OCI-LY3 (cell line): ENCODE results near the gene MLST8.
A peak's percentile ranks its signal among the peaks of the same experiment; 100 is the strongest.

Source experiments
- H2AFZ ChIP-seq: fragments of 200-600, 300-600 bp; shearing (Covaris generic); 2 replicates; pipeline ENCODE4 v1.6.0; 2014; ENCODE audit warnings: antibody characterized with exemption, low read depth, low read length
- H3K27ac ChIP-seq: fragments of 200-600, 300-600 bp; sonication (generic); 2 replicates; pipeline ENCODE4 v1.5.1; 2014; ENCODE audit warnings: mild to moderate bottlenecking, low read length, moderate library complexity, mixed read lengths
- H3K27me3 ChIP-seq: fragments of 200-600, 300-600 bp; sonication (generic); 2 replicates; pipeline ENCODE4 v1.6.1; 2014; ENCODE audit warnings: low read depth, low read length, mixed read lengths
- H3K36me3 ChIP-seq: fragments of 200-600, 300-600 bp; sonication (generic); replicated peaks from 2 replicates; pipeline ENCODE3; 2014; ENCODE audit warnings: low read depth, low read length, mixed read lengths
- H3K4me1 ChIP-seq: fragments of 300-600, 200-600 bp; sonication (generic); 2 replicates; pipeline ENCODE4 v1.6.1; 2014; ENCODE audit warnings: low read length, mixed read lengths
- H3K4me2 ChIP-seq: fragments of 200-600, 300-600 bp; sonication (generic); 2 replicates; pipeline ENCODE4 v1.6.1; 2014; ENCODE audit warnings: low read length, mixed read lengths
- H3K4me3 ChIP-seq: fragments of 300-600, 200-600 bp; sonication (generic); 2 replicates; pipeline ENCODE4 v1.5.1; 2014; ENCODE audit warnings: antibody characterized with exemption, mild to moderate bottlenecking, low read length, moderate library complexity
- H3K79me2 ChIP-seq: fragments of 300-600, 200-600 bp; shearing (Covaris generic); 2 replicates; pipeline ENCODE4 v1.6.1; 2014; ENCODE audit warnings: mild to moderate bottlenecking, low read length, mixed read lengths
- H3K9ac ChIP-seq: fragments of 300-600, 200-600 bp; shearing (Covaris generic); 2 replicates; pipeline ENCODE4 v1.6.0; 2014; ENCODE audit warnings: mild to moderate bottlenecking, low read length, moderate library complexity
- H3K9me3 ChIP-seq: fragments of 200-600, 300-600 bp; shearing (Covaris generic); 2 replicates; pipeline ENCODE4 v1.6.1; 2014; ENCODE audit warnings: low read length, mixed read lengths; ENCODE audit not compliant: insufficient read depth
- H4K20me1 ChIP-seq: fragments of 200-600, 300-600 bp; sonication (generic); 2 replicates; pipeline ENCODE4 v1.6.1; 2016; ENCODE audit warnings: low read length, mixed read lengths; ENCODE audit not compliant: insufficient read depth
- CTCF ChIP-seq: fragments of 200-600, 300-600 bp; sonication (generic); IDR thresholded peaks from 2 replicates; pipeline ENCODE4 v1.5.1; 2014; ENCODE audit warnings: antibody characterized with exemption, low read length, low read depth
- EZH2phosphoT487 ChIP-seq: fragments of 200-600 bp; shearing (Covaris generic); IDR thresholded peaks from 2 replicates; pipeline ENCODE4 v1.6.1; 2018; ENCODE audit warnings: antibody characterized with exemption, mixed run types, low read depth

MLST8 gene

GRCh38 chr16:2194166-2194834 is 11.0 kb upstream of the MLST8 start:
- no peak overlapping the region for H2AFZ ChIP-seq
- H3K36me3 ChIP-seq, result no peaks in the 10 kb centered on the region
- no peak overlapping the region for H3K4me2 ChIP-seq
- H3K27ac ChIP-seq, result no peak overlapping the region
- H3K4me1 ChIP-seq, result peaks cover 5% of the 10 kb centered on the region; the same call in 1 of the 2 replicates
- H3K4me3 ChIP-seq, result no peak overlapping the region
- H3K9ac ChIP-seq, result no peak overlapping the region
- no peaks in the 10 kb centered on the region for H4K20me1 ChIP-seq
- no peaks in the 10 kb centered on the region for H3K9me3 ChIP-seq
- no peaks in the 10 kb centered on the region for H3K79me2 ChIP-seq
- TF ChIP-seq CTCF (no peak), EZH2phosphoT487 (no peak)
- peaks cover 42% of the 10 kb centered on the region for H3K27me3 ChIP-seq

GRCh38 chr16:2194852-2195321 is 10.4 kb upstream of the MLST8 start:
- H3K27me3 ChIP-seq, result peaks cover 42% of the 10 kb centered on the region
- H3K27ac ChIP-seq, result no peak overlapping the region
- no peaks in the 10 kb centered on the region for H3K9me3 ChIP-seq
- H2AFZ ChIP-seq, result no peak overlapping the region
- no peak overlapping the region for H3K9ac ChIP-seq
- peak overlapping the region; percentile 68 for H3K4me3 ChIP-seq
- H3K4me1 ChIP-seq, result peaks cover 5% of the 10 kb centered on the region; the same call in 1 of the 2 replicates
- H4K20me1 ChIP-seq, result no peaks in the 10 kb centered on the region
- H3K4me2 ChIP-seq, result peak overlapping the region; percentile 64
- TF ChIP-seq EZH2phosphoT487 (no peak), CTCF (peak; percentile 54)
- no peaks in the 10 kb centered on the region for H3K36me3 ChIP-seq
- no peaks in the 10 kb centered on the region for H3K79me2 ChIP-seq

GRCh38 chr16:2195322-2196161 is 9.7 kb upstream of the MLST8 start:
- H3K4me1 ChIP-seq, result peaks cover 5% of the 10 kb centered on the region; the same call in 1 of the 2 replicates

More at GRCh38 chr16:2195322-2196161, 9.7 kb upstream of the MLST8 start:
- no peak overlapping the region for H3K27ac ChIP-seq
- no peaks in the 10 kb centered on the region for H3K9me3 ChIP-seq
- H4K20me1 ChIP-seq, result no peaks in the 10 kb centered on the region
- H2AFZ ChIP-seq, result no peak overlapping the region
- H3K4me3 ChIP-seq, result peak overlapping the region; percentile 68
- no peak for TF ChIP-seq EZH2phosphoT487
- TF ChIP-seq CTCF, result no peak
- H3K79me2 ChIP-seq, result no peaks in the 10 kb centered on the region
- H3K27me3 ChIP-seq, result peaks cover 48% of the 10 kb centered on the region
- H3K36me3 ChIP-seq, result no peaks in the 10 kb centered on the region
- 0 out of 2 replicates have a peak overlapping the region, but pooled peaks have one; percentile 18 for H3K9ac ChIP-seq
- peak overlapping the region; percentile 64 for H3K4me2 ChIP-seq
